ENCODE measurements around the gene LMAN1L. TPM values are rescaled to one million over a fixed set of nuclear protein-coding genes. Genes with fewer than 3 reads are reported as not detected.

Gene LMAN1L
- total RNA-seq, 1 experiment from 2014 or later, result not detected

GRCh38 chr15:74773731-74774252, 38.8 kb upstream of the LMAN1L start:
- no peak for TF ChIP-seq JAZF1 (CRISPR knock-in tag; IDR thresholded peaks at IDR 0.05)
- no peak for TF ChIP-seq GABPB1 (CRISPR knock-in tag; IDR thresholded peaks at IDR 0.05)
- TF ChIP-seq ZNF317 (CRISPR knock-in tag; IDR thresholded peaks at IDR 0.05; ENCODE audit: borderline replicate concordance, low read depth), result no peak
- TF ChIP-seq ZNF121 (CRISPR knock-in tag; IDR thresholded peaks at IDR 0.05), result no peak
- peaks cover 18% of the 10 kb centered on the region for H3K27me3 Mint-ChIP-seq (ENCODE audit: low read depth)
- no peaks in the 10 kb centered on the region for H3K9me3 Mint-ChIP-seq
- no peaks in the 10 kb centered on the region for H3K36me3 Mint-ChIP-seq
- no peak overlapping the region for H3K4me3 Mint-ChIP-seq
- ATAC-seq, result no peak
- peaks cover 42% of the 10 kb centered on the region for H3K4me1 Mint-ChIP-seq
- no peak overlapping the region; the same call in 1 of the 2 replicates for H3K27ac Mint-ChIP-seq
- ChIA-PET CTCF (interaction anchor here (0.7 to 12.6 kb wide), 7 partner anchors 10 to 152 kb away, joined by 3 to 409 read pairs (median 101); partner anchors contain the start of gene CSK), POLR2A (interaction anchor here (1.3 kb wide), 1 partner anchor 9 kb away, joined by 5 read pairs; no protein-coding TSS in a partner anchor)
- DNase-seq (ENCODE audit: low spot score), result no peak

- DNase-seq (ENCODE audit: low spot score), result no peak
- Mint-ChIP-seq H3K27me3 (ENCODE audit: low read depth) (peaks cover 29% of the 10 kb centered on the region), H3K4me3 (no peak overlapping the region), H3K36me3 (no peaks in the 10 kb centered on the region), H3K27ac (no peak overlapping the region), H3K9me3 (no peaks in the 10 kb centered on the region), H3K4me1 (peaks cover 43% of the 10 kb centered on the region)
- CTCF ChIA-PET, result interaction anchor here (1.2 to 12.6 kb wide), 2 partner anchors 9 to 25 kb away, joined by 3 to 360 read pairs; partner anchors contain the start of gene CSK
- TF ChIP-seq ZNF263 (CRISPR knock-in tag; IDR thresholded peaks at IDR 0.05; ENCODE audit: low read depth) (no peak), ATF3 (CRISPR knock-in tag; conservative IDR thresholded peaks at IDR 0.05) (no peak), AFF4 (CRISPR knock-in tag; IDR thresholded peaks at IDR 0.05; ENCODE audit: borderline replicate concordance) (no peak), NFYB (CRISPR knock-in tag; conservative IDR thresholded peaks at IDR 0.05; ENCODE audit: low read depth) (no peak), ZNF416 (CRISPR knock-in tag; IDR thresholded peaks at IDR 0.05) (no peak), KAT7 (CRISPR knock-in tag; IDR thresholded peaks at IDR 0.05; ENCODE audit: borderline replicate concordance) (no peak), ZNF423 (CRISPR knock-in tag; IDR thresholded peaks at IDR 0.05) (no peak), OVOL2 (CRISPR knock-in tag; IDR thresholded peaks at IDR 0.05; ENCODE audit: borderline replicate concordance) (no peak), ERG (CRISPR knock-in tag; IDR thresholded peaks at IDR 0.05) (no peak), ZNF121 (CRISPR knock-in tag; IDR thresholded peaks at IDR 0.05) (no peak)
- TF ChIP-seq, protein P1, sequence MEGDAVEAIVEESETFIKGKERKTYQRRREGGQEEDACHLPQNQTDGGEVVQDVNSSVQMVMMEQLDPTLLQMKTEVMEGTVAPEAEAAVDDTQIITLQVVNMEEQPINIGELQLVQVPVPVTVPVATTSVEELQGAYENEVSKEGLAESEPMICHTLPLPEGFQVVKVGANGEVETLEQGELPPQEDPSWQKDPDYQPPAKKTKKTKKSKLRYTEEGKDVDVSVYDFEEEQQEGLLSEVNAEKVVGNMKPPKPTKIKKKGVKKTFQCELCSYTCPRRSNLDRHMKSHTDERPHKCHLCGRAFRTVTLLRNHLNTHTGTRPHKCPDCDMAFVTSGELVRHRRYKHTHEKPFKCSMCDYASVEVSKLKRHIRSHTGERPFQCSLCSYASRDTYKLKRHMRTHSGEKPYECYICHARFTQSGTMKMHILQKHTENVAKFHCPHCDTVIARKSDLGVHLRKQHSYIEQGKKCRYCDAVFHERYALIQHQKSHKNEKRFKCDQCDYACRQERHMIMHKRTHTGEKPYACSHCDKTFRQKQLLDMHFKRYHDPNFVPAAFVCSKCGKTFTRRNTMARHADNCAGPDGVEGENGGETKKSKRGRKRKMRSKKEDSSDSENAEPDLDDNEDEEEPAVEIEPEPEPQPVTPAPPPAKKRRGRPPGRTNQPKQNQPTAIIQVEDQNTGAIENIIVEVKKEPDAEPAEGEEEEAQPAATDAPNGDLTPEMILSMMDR (IDR thresholded peaks at IDR 0.05), result no peak
- POLR2A ChIA-PET, result no interaction called here
- ATAC-seq, result no peak
These were observed 37.5 kb upstream of the LMAN1L start for GRCh38 chr15:74775132-74775562.

DNA sequence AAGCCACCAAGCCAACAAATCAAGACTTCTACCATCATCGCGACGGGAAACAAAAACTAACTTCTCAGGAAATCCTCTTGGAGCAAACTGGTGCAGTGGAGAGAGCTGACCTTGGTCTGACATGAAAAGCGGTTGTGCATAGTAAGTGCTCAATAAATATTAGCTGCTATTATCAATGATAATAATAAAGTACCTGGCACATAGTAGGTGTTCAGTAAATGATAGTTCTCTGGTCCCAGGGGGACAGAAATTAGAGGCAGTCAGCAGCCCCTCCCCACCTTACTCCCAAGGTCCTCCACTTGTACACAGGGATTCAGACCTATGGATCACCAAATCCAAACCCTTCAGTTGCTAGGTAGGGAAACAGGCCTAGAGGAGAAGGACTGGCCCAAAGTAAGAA, 36.7 kb upstream of the LMAN1L start:
- no peak for DNase-seq (ENCODE audit: low spot score)
- ChIA-PET CTCF (interaction anchor here (1.2 to 12.6 kb wide), 2 partner anchors 8 to 24 kb away, joined by 3 to 360 read pairs; partner anchors contain the start of gene CSK), POLR2A (no interaction called here)
- no peaks in the 10 kb centered on the region for H3K9me3 Mint-ChIP-seq
- no peak overlapping the region for H3K4me3 Mint-ChIP-seq
- no peaks in the 10 kb centered on the region for H3K36me3 Mint-ChIP-seq
- no peak for ATAC-seq
- H3K4me1 Mint-ChIP-seq, result peaks cover 47% of the 10 kb centered on the region
- H3K27ac Mint-ChIP-seq, result no peak overlapping the region
- peaks cover 37% of the 10 kb centered on the region for H3K27me3 Mint-ChIP-seq (ENCODE audit: low read depth)
- TF ChIP-seq, protein P2, sequence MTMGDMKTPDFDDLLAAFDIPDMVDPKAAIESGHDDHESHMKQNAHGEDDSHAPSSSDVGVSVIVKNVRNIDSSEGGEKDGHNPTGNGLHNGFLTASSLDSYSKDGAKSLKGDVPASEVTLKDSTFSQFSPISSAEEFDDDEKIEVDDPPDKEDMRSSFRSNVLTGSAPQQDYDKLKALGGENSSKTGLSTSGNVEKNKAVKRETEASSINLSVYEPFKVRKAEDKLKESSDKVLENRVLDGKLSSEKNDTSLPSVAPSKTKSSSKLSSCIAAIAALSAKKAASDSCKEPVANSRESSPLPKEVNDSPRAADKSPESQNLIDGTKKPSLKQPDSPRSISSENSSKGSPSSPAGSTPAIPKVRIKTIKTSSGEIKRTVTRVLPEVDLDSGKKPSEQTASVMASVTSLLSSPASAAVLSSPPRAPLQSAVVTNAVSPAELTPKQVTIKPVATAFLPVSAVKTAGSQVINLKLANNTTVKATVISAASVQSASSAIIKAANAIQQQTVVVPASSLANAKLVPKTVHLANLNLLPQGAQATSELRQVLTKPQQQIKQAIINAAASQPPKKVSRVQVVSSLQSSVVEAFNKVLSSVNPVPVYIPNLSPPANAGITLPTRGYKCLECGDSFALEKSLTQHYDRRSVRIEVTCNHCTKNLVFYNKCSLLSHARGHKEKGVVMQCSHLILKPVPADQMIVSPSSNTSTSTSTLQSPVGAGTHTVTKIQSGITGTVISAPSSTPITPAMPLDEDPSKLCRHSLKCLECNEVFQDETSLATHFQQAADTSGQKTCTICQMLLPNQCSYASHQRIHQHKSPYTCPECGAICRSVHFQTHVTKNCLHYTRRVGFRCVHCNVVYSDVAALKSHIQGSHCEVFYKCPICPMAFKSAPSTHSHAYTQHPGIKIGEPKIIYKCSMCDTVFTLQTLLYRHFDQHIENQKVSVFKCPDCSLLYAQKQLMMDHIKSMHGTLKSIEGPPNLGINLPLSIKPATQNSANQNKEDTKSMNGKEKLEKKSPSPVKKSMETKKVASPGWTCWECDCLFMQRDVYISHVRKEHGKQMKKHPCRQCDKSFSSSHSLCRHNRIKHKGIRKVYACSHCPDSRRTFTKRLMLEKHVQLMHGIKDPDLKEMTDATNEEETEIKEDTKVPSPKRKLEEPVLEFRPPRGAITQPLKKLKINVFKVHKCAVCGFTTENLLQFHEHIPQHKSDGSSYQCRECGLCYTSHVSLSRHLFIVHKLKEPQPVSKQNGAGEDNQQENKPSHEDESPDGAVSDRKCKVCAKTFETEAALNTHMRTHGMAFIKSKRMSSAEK (CRISPR knock-in tag; IDR thresholded peaks at IDR 0.05; ENCODE audit: borderline replicate concordance), result no peak
- no peak for TF ChIP-seq ZNF263 (CRISPR knock-in tag; IDR thresholded peaks at IDR 0.05; ENCODE audit: low read depth)
- TF ChIP-seq E2F1 (CRISPR knock-in tag; IDR thresholded peaks at IDR 0.05), result no peak
- TF ChIP-seq ZNF121 (CRISPR knock-in tag; IDR thresholded peaks at IDR 0.05), result no peak
- TF ChIP-seq, protein P3, sequence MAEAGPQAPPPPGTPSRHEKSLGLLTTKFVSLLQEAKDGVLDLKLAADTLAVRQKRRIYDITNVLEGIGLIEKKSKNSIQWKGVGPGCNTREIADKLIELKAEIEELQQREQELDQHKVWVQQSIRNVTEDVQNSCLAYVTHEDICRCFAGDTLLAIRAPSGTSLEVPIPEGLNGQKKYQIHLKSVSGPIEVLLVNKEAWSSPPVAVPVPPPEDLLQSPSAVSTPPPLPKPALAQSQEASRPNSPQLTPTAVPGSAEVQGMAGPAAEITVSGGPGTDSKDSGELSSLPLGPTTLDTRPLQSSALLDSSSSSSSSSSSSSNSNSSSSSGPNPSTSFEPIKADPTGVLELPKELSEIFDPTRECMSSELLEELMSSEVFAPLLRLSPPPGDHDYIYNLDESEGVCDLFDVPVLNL (CRISPR knock-in tag; IDR thresholded peaks at IDR 0.05; ENCODE audit: borderline replicate concordance, low read depth), result no peak
